CD4-positive, alpha-beta memory T cell (primary cell): ENCODE measurements around the gene SMTNL2. TPM values are rescaled to one million over a fixed set of nuclear protein-coding genes. Genes with fewer than 3 reads are reported as not detected.

Source experiments
- CTCF ChIA-PET: fragments of 350-600 bp; sonication (Branson Sonifier 250); formaldehyde crosslinking; loops from one replicate; lab custom pipeline; 2021; ENCODE audit warnings: inconsistent platforms; ENCODE audit not compliant: partially characterized antibody; lab: Charles Lee
- POLR2A ChIA-PET: fragments of 350-600 bp; sonication (Branson Sonifier 250); formaldehyde crosslinking; loops from one replicate; lab custom pipeline; 2021; ENCODE audit not compliant: partially characterized antibody; lab: Charles Lee
- DNase-seq, 5 donors: peaks; one replicate each; pipeline versions ENCODE4 v3.0.0 to v3.0.0-alpha.2; 2020 to 2022; ENCODE audit warnings: mixed read lengths in 1 of 5
- H3K27ac ChIP-seq: one replicate; pipeline ENCODE4 v1.7.0; 2013; ENCODE audit warnings: low read depth, low read length
- H3K27me3 ChIP-seq: 2 replicates; pipeline ENCODE4 v1.7.0; 2013; ENCODE audit warnings: mild to moderate bottlenecking, low read length, moderate library complexity; ENCODE audit not compliant: insufficient read depth
- H3K36me3 ChIP-seq: 2 replicates; pipeline ENCODE4 v1.7.0; 2013; ENCODE audit warnings: mild to moderate bottlenecking, low read length, moderate library complexity; ENCODE audit not compliant: insufficient read depth
- H3K4me1 ChIP-seq: 2 replicates; pipeline ENCODE4 v1.7.0; 2013; ENCODE audit warnings: mild to moderate bottlenecking, low read length, moderate library complexity; ENCODE audit not compliant: insufficient read depth
- H3K4me3 ChIP-seq, 2 donors: one replicate each; pipeline ENCODE4 v1.7.0; 2013; ENCODE audit warnings: low read length in 2 of 2, mild to moderate bottlenecking in 1 of 2
- H3K9me3 ChIP-seq, 2 donors: one replicate each; pipeline ENCODE4 v1.7.0; 2013; ENCODE audit warnings: low read length in 2 of 2, control low read depth in 1 of 2; ENCODE audit not compliant: control insufficient read depth in 1 of 2
- H3K27ac Mint-ChIP-seq, 7 donors: one replicate each; pipeline ENCODE4 v1.8.0; 2020 to 2021; ENCODE audit warnings: mixed read lengths in 7 of 7, mild to moderate bottlenecking in 6 of 7, inconsistent platforms in 3 of 7, moderate library complexity in 3 of 7
- H3K27me3 Mint-ChIP-seq, 2 donors: one replicate each; pipeline ENCODE4 v1.8.0; 2020 to 2021; ENCODE audit warnings: mixed read lengths in 2 of 2
- H3K36me3 Mint-ChIP-seq, 2 donors: one replicate each; pipeline ENCODE4 v1.8.0; 2020 to 2021; ENCODE audit warnings: mixed read lengths in 2 of 2, inconsistent platforms in 1 of 2, mild to moderate bottlenecking in 1 of 2
- H3K4me1 Mint-ChIP-seq, 4 donors: one replicate each; pipeline ENCODE4 v1.8.0; 2020 to 2021; ENCODE audit warnings: mixed read lengths in 4 of 4, mild to moderate bottlenecking in 1 of 4
- H3K4me3 Mint-ChIP-seq, 8 donors: one replicate each; pipeline ENCODE4 v1.8.0; 2020 to 2021; ENCODE audit warnings: mixed read lengths in 8 of 8, mild to moderate bottlenecking in 7 of 8, moderate library complexity in 6 of 8, inconsistent platforms in 3 of 8
- H3K9me3 Mint-ChIP-seq, 8 donors: one replicate each; pipeline ENCODE4 v1.8.0; 2020 to 2021; ENCODE audit warnings: mixed read lengths in 8 of 8, mild to moderate bottlenecking in 5 of 8, inconsistent platforms in 3 of 8, moderate library complexity in 1 of 8
- intact Hi-C: fragments of 100-400 bp; cut with micrococcal nuclease; formaldehyde crosslinking; loops from one replicate; pipeline ENCODE4 v1.15.1; 2023
- polyA plus RNA-seq, 2 donors: library from polyadenylated mRNA; unstranded; fragments of 300-500 nt; fragmentation: Illumina TruSeq; gene quantifications; one replicate each; pipeline ENCODE4 v1.2.3, GENCODE V29; 2021
- total RNA-seq, 2 experiments: library from RNA; stranded (reverse); gene quantifications; one replicate each; pipeline ENCODE4 v1.2.3, GENCODE V29; 2021

Gene SMTNL2
- total and polyA plus RNA-seq, 4 experiments from 2014 or later, result not detected

GRCh38 chr17:4551796-4552525 is 32.4 kb upstream of the SMTNL2 start:
- Mint-ChIP-seq H3K36me3 (peaks cover 18 to 48% of the 10 kb centered on the region in 2 donors), H3K4me3 (no peak overlapping the region), H3K27ac (no peak overlapping the region), H3K4me1 (peaks cover 16 to 32% (median 24%) of the 10 kb centered on the region in 4 donors), H3K27me3 (no peaks in the 10 kb centered on the region), H3K9me3 (no peaks in the 10 kb centered on the region)
- Histone ChIP-seq H3K9me3 (no peaks in the 10 kb centered on the region), H3K27me3 (no peaks in the 10 kb centered on the region), H3K4me3 (no peak overlapping the region), H3K4me1 (peaks cover 24% of the 10 kb centered on the region), H3K27ac (no peak overlapping the region), H3K36me3 (peaks cover 63% of the 10 kb centered on the region)
- intact Hi-C loops, result no loop called here
- ChIA-PET POLR2A (no interaction called here), CTCF (interaction anchor here (0.6 to 4.7 kb wide), 2 partner anchors 13 to 496 kb away, joined by 3 to 25 read pairs; no protein-coding TSS in a partner anchor)
- DNase-seq, result no peak

DNA sequence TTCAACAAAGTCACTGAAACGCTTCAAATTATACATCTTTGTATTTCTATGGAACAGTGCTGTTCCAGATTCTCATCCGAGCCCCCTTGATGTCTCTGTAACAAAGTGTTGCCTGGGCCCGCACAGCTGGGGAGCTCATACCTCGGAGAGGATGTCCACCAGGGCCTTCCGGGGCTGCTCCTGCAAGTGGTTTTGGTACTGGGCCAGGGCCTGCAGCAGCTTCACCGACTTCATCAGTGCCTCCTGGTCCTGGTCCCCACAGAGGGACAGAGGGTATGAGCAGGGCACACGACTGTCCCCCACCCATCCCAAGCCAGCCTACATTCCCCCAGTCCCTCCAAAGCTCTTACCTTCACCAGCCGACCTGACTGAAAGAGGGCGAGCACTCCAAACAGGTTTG is 30.7 kb upstream of the SMTNL2 start:
- Mint-ChIP-seq H3K36me3 (peaks cover 14 to 41% of the 10 kb centered on the region in 2 donors), H3K4me1 (peaks cover 16 to 32% (median 24%) of the 10 kb centered on the region in 4 donors), H3K9me3 (no peaks in the 10 kb centered on the region), H3K27ac (peak overlapping the region in 1 of 7 donors; percentile 80), H3K27me3 (no peaks in the 10 kb centered on the region), H3K4me3 (peak overlapping the region; percentile 57 to 97 (median 96))
- DNase-seq, result no peak
- H3K4me3 ChIP-seq, result no peak overlapping the region
- POLR2A ChIA-PET, result interaction anchor here (0.5 to 1.3 kb wide), 4 partner anchors 11 to 410 kb away, joined by 3 to 5 read pairs (median 4); no protein-coding TSS in a partner anchor
- intact Hi-C loops, result no loop called here
- H3K4me1 ChIP-seq, result peaks cover 24% of the 10 kb centered on the region
- CTCF ChIA-PET, result interaction anchor here (4.7 kb wide), 1 partner anchor 11 kb away, joined by 25 read pairs; no protein-coding TSS in a partner anchor
- peaks cover 46% of the 10 kb centered on the region for H3K36me3 ChIP-seq
- no peaks in the 10 kb centered on the region for H3K9me3 ChIP-seq
- peak overlapping the region; percentile 74 for H3K27ac ChIP-seq
- H3K27me3 ChIP-seq, result no peaks in the 10 kb centered on the region

- no peaks in the 10 kb centered on the region for H3K9me3 Mint-ChIP-seq
- H3K27ac ChIP-seq, result peak overlapping the region; percentile 74
These were observed 29.8 kb upstream of the SMTNL2 start for GRCh38 chr17:4554441-4554996.

DNA sequence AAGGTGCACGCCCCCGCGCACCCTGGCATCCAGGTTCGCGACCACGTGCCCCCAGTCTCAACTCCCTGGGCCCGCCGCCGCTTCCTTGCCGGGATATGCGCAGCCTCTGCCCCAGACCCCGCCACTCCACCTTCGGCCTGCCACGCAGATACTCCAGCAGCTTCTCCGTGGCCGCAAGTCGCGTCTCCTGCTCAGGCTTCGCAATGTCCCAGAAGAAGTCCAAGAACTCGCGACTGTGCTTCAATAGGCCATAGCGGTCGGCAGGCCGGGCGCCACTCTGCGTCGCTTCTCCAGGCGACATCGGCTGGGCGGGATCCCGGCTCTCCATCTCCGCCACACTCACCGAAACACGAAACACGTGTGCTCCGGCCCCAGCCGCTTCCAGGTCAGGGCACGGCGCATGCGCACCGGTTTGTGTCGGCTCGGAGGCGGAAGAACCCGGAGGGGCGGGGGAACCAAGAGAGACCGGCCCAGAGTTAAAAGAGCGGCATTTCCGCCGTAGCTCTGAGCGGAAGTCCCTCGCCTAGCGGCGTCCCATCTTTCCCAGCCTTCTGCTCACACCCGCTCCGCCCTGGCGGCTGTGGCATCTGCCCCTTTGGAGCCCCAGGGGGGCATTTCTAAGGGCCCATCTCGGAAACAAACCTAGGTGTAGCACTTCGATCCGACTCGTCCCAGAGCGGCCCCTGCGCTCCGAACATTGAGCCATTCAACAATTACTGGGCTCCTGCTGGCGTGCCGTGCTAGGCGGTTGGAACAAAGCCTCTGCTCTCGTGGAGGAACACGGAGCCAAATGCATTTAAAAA is 29.1 kb upstream of the SMTNL2 start, which contains the start of gene MYBBP1A:
MYBBP1A (minus strand) TSS at position 388 of the 803 bp plus-strand sequence; CDS start at position 328, 60 bp downstream.
- ChIA-PET CTCF (interaction anchor here (2.4 to 4.7 kb wide), 3 partner anchors 10 to 13 kb away, joined by 12 to 26 read pairs (median 25); no protein-coding TSS in a partner anchor), POLR2A (interaction anchor here (0.6 to 1.8 kb wide), 10 partner anchors 8 to 914 kb away, joined by 3 to 11 read pairs (median 3); partner anchors contain the start of genes CYB5D2, DHX33 and ZZEF1)
- Mint-ChIP-seq H3K9me3 (no peaks in the 10 kb centered on the region), H3K27me3 (no peaks in the 10 kb centered on the region), H3K4me1 (peaks cover 16 to 32% (median 24%) of the 10 kb centered on the region in 4 donors), H3K36me3 (peaks cover 10 to 33% of the 10 kb centered on the region in 2 donors), H3K4me3 (peak within 1 kb of the TSS; percentile 93 to 97 (median 96)), H3K27ac (peak within 1 kb of the TSS; percentile 90 to 99 (median 97))
- peaks cover 31% of the 10 kb centered on the region for H3K36me3 ChIP-seq
- peak within 1 kb of the TSS; percentile 74 for H3K27ac ChIP-seq
- DNase-seq, result peak; percentile 95
- H3K27me3 ChIP-seq, result no peaks in the 10 kb centered on the region
- intact Hi-C loops, result loop anchor here (1.0 kb wide), 1 partner anchor 10 kb away; no protein-coding TSS in a partner anchor
- peaks cover 24% of the 10 kb centered on the region for H3K4me1 ChIP-seq
- no peaks in the 10 kb centered on the region for H3K9me3 ChIP-seq
- H3K4me3 ChIP-seq, result peak within 1 kb of the TSS; percentile 62 to 98

More at GRCh38 chr17:4554441-4554996, 29.8 kb upstream of the SMTNL2 start:
- CTCF ChIA-PET, result interaction anchor here (4.7 kb wide), 1 partner anchor 10 kb away, joined by 25 read pairs; no protein-coding TSS in a partner anchor
- POLR2A ChIA-PET, result interaction anchor here (0.5 to 1.8 kb wide), 9 partner anchors 10 to 787 kb away, joined by 3 to 11 read pairs (median 4); partner anchors contain the start of genes CYB5D2 and ZZEF1
- intact Hi-C loops, result no loop called here
- Histone ChIP-seq H3K27me3 (no peaks in the 10 kb centered on the region), H3K4me1 (peaks cover 24% of the 10 kb centered on the region), H3K9me3 (no peaks in the 10 kb centered on the region), H3K36me3 (peaks cover 38% of the 10 kb centered on the region), H3K4me3 (peak overlapping the region; percentile 62 to 98)
- no peaks in the 10 kb centered on the region for H3K27me3 Mint-ChIP-seq
- peak overlapping the region; percentile 93 to 97 (median 96) for H3K4me3 Mint-ChIP-seq
- DNase-seq, result no peak
- H3K4me1 Mint-ChIP-seq, result peaks cover 16 to 32% (median 24%) of the 10 kb centered on the region in 4 donors
- H3K36me3 Mint-ChIP-seq, result peaks cover 14 to 37% of the 10 kb centered on the region in 2 donors
- H3K27ac Mint-ChIP-seq, result peak overlapping the region; percentile 87 to 99 (median 96)

DNA sequence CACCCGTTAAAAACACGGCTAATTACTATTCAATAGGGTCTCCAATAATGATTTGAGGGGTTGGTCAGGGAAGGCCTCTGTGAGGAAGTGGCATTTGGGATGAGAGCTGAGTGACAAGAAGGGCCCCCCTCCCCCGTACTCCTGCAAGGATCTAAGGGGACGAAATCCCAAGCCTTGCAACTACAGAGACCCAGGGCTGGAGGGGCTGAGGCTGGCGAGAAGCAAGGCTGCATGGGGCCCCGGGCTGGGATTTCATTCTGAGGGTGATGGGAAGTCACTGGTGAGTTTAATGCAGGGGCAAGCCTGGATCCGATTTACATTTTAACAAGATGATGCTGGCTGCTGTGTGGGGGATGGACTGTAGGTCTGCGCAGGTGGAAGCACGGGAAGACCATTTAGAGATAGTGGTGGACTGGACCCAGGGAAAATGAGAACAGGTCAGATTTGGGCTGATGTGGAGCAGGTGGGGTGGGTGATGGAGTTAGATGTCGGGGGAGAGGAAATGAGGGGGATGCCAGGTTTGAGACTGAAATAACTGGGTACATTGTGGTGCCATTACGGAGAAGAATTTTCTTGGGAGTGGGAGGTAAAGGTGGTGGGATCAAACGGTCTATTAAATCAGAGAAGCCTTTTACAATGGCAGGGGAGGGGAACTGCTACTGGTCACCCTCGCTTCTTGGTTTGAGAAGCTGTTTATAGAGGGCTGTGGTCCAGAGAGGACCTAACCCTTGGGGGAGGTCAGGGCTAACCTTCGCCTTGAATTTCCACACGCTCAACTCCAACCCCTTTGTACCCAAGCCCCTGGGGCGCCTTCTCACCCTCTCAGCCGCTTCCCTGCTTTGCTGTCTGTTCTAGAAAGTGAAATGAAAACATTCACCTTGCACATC is 28.2 kb upstream of the SMTNL2 start:
- intact Hi-C loops, result loop anchor here (1.0 kb wide), 1 partner anchor 9 kb away; no protein-coding TSS in a partner anchor
- DNase-seq, result no peak
- CTCF ChIA-PET, result interaction anchor here (2.4 to 3.5 kb wide), 2 partner anchors 9 to 12 kb away, joined by 12 to 26 read pairs; no protein-coding TSS in a partner anchor
- POLR2A ChIA-PET, result interaction anchor here (1.0 to 1.8 kb wide), 4 partner anchors 7 to 413 kb away, joined by 3 to 11 read pairs (median 3); partner anchors contain the start of genes CYB5D2 and ZZEF1
- H3K27me3 Mint-ChIP-seq, result no peaks in the 10 kb centered on the region
- no peaks in the 10 kb centered on the region for H3K9me3 Mint-ChIP-seq
- peaks cover 5 to 25% of the 10 kb centered on the region in 2 donors for H3K36me3 Mint-ChIP-seq
- peak overlapping the region; percentile 62 to 98 for H3K4me3 ChIP-seq
- H3K9me3 ChIP-seq, result no peaks in the 10 kb centered on the region
- peaks cover 22% of the 10 kb centered on the region for H3K36me3 ChIP-seq
- no peaks in the 10 kb centered on the region for H3K27me3 ChIP-seq
- peaks cover 24% of the 10 kb centered on the region for H3K4me1 ChIP-seq
- H3K27ac Mint-ChIP-seq, result peak overlapping the region; percentile 90 to 99 (median 97)
- peak overlapping the region; percentile 74 for H3K27ac ChIP-seq
- H3K4me1 Mint-ChIP-seq, result peaks cover 17 to 34% (median 25%) of the 10 kb centered on the region in 4 donors
- peak overlapping the region; percentile 93 to 97 (median 96) for H3K4me3 Mint-ChIP-seq
